Mesendoderm (in vitro differentiated cells): Measurements from ENCODE around the gene PPP1R14C.

Experiments
- DNase-seq: peaks from one replicate; pipeline ENCODE4 v3.0.0; 2013
- H2AK5ac ChIP-seq: 2 replicates; pipeline ENCODE4 v1.6.1; 2013; ENCODE audit warnings: low read length, inconsistent platforms
- H2BK120ac ChIP-seq: 2 replicates; pipeline ENCODE4 v1.6.1; 2013; ENCODE audit warnings: low read depth, mild to moderate bottlenecking, low read length, moderate library complexity, mixed read lengths
- H2BK15ac ChIP-seq: replicated peaks from 2 replicates; pipeline ENCODE4 v1.6.1; 2013; ENCODE audit warnings: low read depth, mild to moderate bottlenecking, moderate library complexity
- H2BK5ac ChIP-seq: 2 replicates; pipeline ENCODE4 v1.6.1; 2013; ENCODE audit warnings: low read length, inconsistent platforms
- H3K18ac ChIP-seq: 2 replicates; pipeline ENCODE4 v1.6.1; 2013; ENCODE audit warnings: mild to moderate bottlenecking, low read length, mixed read lengths
- H3K23ac ChIP-seq: one replicate; pipeline ENCODE4 v1.6.1; 2013; ENCODE audit warnings: low read length
- H3K27ac ChIP-seq: 2 replicates; pipeline ENCODE4 v1.5.1; 2013; ENCODE audit warnings: low read depth, mild to moderate bottlenecking, inconsistent platforms, low read length, moderate library complexity
- H3K27me3 ChIP-seq: 2 replicates; pipeline ENCODE4 v1.6.1; 2013; ENCODE audit warnings: low read length, control low read depth, mild to moderate bottlenecking, inconsistent platforms; ENCODE audit not compliant: insufficient read depth, poor library complexity
- H3K36me3 ChIP-seq: 2 replicates; pipeline ENCODE4 v1.6.1; 2013; ENCODE audit warnings: low read length, inconsistent platforms; ENCODE audit not compliant: control insufficient read depth, insufficient read depth
- H3K4ac ChIP-seq: one replicate; pipeline ENCODE4 v1.6.1; 2013; ENCODE audit warnings: low read depth, mild to moderate bottlenecking, low read length, moderate library complexity
- H3K4me1 ChIP-seq: 2 replicates; pipeline ENCODE4 v1.6.1; 2013; ENCODE audit warnings: low read depth, low read length, inconsistent platforms; ENCODE audit not compliant: control insufficient read depth
- H3K4me2 ChIP-seq: 2 replicates; pipeline ENCODE4 v1.6.1; 2013; ENCODE audit warnings: low read length
- H3K4me3 ChIP-seq: 2 replicates; pipeline ENCODE4 v1.5.1; 2013; ENCODE audit warnings: mild to moderate bottlenecking, low read length
- H3K56ac ChIP-seq: one replicate; pipeline ENCODE4 v1.6.1; 2013; ENCODE audit warnings: low read length
- H3K79me1 ChIP-seq: 2 replicates; pipeline ENCODE4 v1.6.1; 2013; ENCODE audit warnings: low read length, inconsistent platforms
- H3K79me2 ChIP-seq: 2 replicates; pipeline ENCODE4 v1.6.1; 2013; ENCODE audit warnings: mild to moderate bottlenecking, low read length; ENCODE audit not compliant: control insufficient read depth, insufficient read depth
- H3K9ac ChIP-seq: 2 replicates; pipeline ENCODE4 v1.6.1; 2013; ENCODE audit warnings: low read length, inconsistent platforms
- H4K5ac ChIP-seq: one replicate; pipeline ENCODE4 v1.6.1; 2013; ENCODE audit warnings: low read length
- H4K8ac ChIP-seq: one replicate; pipeline ENCODE4 v1.6.1; 2013; ENCODE audit warnings: low read depth, mild to moderate bottlenecking, control low read depth, low read length, moderate library complexity
- WGBS: extraction: QIAGEN DNeasy Blood & Tissue Kit; methylation state at CpG from one replicate; pipeline ENCODE4 v1.1.7; 2013; ENCODE audit warnings: low lambda C conversion rate, missing lambda C conversion rate; ENCODE audit not compliant: insufficient coverage; ENCODE audit errors: extremely low coverage; 5-methylcytosine and 5-hydroxymethylcytosine counted together

PPP1R14C gene

GRCh38 chr6:150118627-150119026 lies 24.2 kb upstream of the PPP1R14C start:
- Histone ChIP-seq H4K5ac (no peak overlapping the region), H3K4me2 (no peak overlapping the region), H4K8ac (no peak overlapping the region), H3K4ac (no peak overlapping the region), H2BK5ac (no peak overlapping the region), H3K79me1 (no peaks in the 10 kb centered on the region), H3K18ac (no peak overlapping the region), H2AK5ac (no peak overlapping the region), H3K56ac (no peak overlapping the region), H3K23ac (no peak overlapping the region), H3K4me3 (no peak overlapping the region), H2BK120ac (no peak overlapping the region), H2BK15ac (no peak overlapping the region), H3K36me3 (no peaks in the 10 kb centered on the region), H3K9ac (no peak overlapping the region), H3K27ac (no peak overlapping the region), H3K79me2 (no peaks in the 10 kb centered on the region), H3K4me1 (no peaks in the 10 kb centered on the region), H3K27me3 (no peaks in the 10 kb centered on the region)
- DNase-seq = no peak
- no CpG with 5 or more reads among the region's 9 CpGs for WGBS

DNA sequence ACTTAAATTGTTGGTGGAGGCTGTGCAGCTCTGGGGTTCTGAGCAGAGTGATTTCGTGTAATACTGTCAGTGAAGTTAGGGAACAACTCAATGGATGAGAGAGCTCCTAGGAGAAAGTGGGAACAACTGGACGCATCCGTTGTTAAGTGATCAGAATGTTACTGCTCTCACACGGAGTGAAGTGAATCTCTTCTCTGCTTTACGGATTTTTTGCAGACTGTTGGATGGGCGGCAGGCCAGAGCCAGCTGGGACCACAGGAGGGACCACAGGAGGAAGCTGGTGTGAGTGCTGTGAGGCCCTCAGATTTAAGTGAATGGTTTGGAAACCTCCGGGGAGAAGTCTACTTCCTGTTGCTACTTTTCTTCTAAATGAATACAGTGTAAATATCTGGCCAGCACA lies 23.7 kb upstream of the PPP1R14C start:
- H3K4me3 ChIP-seq = no peak overlapping the region
- no peak overlapping the region for H3K56ac ChIP-seq
- H3K18ac ChIP-seq = no peak overlapping the region
- no peaks in the 10 kb centered on the region for H3K79me1 ChIP-seq
- no peak overlapping the region for H3K23ac ChIP-seq
- no peaks in the 10 kb centered on the region for H3K4me1 ChIP-seq
- H3K36me3 ChIP-seq = no peaks in the 10 kb centered on the region
- no peak overlapping the region for H3K9ac ChIP-seq
- H3K4me2 ChIP-seq = no peak overlapping the region
- no peak overlapping the region for H2AK5ac ChIP-seq
- no CpG with 5 or more reads among the region's 7 CpGs for WGBS
- H3K79me2 ChIP-seq = no peaks in the 10 kb centered on the region
- no peak overlapping the region for H3K27ac ChIP-seq
- no peak overlapping the region for H2BK120ac ChIP-seq
- no peak overlapping the region for H3K4ac ChIP-seq
- no peaks in the 10 kb centered on the region for H3K27me3 ChIP-seq
- no peak overlapping the region for H2BK5ac ChIP-seq
- DNase-seq = no peak
- H4K5ac ChIP-seq = no peak overlapping the region
- no peak overlapping the region for H2BK15ac ChIP-seq
- no peak overlapping the region for H4K8ac ChIP-seq

DNA sequence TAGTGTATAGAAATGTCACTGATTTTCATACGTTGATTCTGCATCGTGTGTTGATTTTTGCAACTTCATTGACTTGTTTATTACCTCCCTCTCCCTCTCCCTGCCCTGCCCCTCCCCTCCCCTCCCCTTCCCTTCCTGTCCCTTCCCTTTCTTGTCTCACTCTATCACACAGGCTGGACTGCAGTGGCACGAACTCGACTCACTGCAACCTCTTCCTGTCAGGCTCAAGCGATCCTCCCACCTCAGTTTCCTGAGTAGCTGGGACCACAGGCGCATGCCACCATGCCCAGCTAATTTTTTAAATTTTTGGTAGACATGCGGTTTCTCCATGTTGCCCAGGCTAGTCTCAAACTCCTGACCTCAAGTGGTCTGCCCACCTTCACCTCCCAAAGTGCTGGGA lies 19.2 kb upstream of the PPP1R14C start:
- WGBS = no CpG with 5 or more reads among the region's 7 CpGs

GRCh38 chr6:150124235-150124634 lies 18.6 kb upstream of the PPP1R14C start:
- no peaks in the 10 kb centered on the region for H3K27me3 ChIP-seq
- no peak overlapping the region for H3K23ac ChIP-seq
- DNase-seq = no peak
- H3K36me3 ChIP-seq = no peaks in the 10 kb centered on the region
- H3K4me2 ChIP-seq = no peak overlapping the region
- H3K79me2 ChIP-seq = no peaks in the 10 kb centered on the region
- no peak overlapping the region for H4K5ac ChIP-seq
- no peak overlapping the region for H3K27ac ChIP-seq
- H2BK15ac ChIP-seq = no peak overlapping the region
- H3K56ac ChIP-seq = no peak overlapping the region
- no peaks in the 10 kb centered on the region for H3K79me1 ChIP-seq
- no peak overlapping the region for H3K9ac ChIP-seq
- H3K4me1 ChIP-seq = no peaks in the 10 kb centered on the region
- H3K4ac ChIP-seq = no peak overlapping the region
- no peak overlapping the region for H2AK5ac ChIP-seq
- H2BK120ac ChIP-seq = no peak overlapping the region
- H3K18ac ChIP-seq = no peak overlapping the region
- H3K4me3 ChIP-seq = no peak overlapping the region
- H2BK5ac ChIP-seq = no peak overlapping the region
- WGBS = no CpG with 5 or more reads among the region's 3 CpGs
- H4K8ac ChIP-seq = no peak overlapping the region

More for the DNA sequence above, 19.2 kb upstream of the PPP1R14C start:
- no peak overlapping the region for H2BK5ac ChIP-seq
- H3K4me2 ChIP-seq = no peak overlapping the region
- no peak overlapping the region for H3K18ac ChIP-seq
- H2AK5ac ChIP-seq = no peak overlapping the region
- no peak overlapping the region for H4K5ac ChIP-seq
- H3K23ac ChIP-seq = no peak overlapping the region
- H3K27me3 ChIP-seq = no peaks in the 10 kb centered on the region
- no peak for DNase-seq
- no peak overlapping the region for H2BK120ac ChIP-seq
- H4K8ac ChIP-seq = no peak overlapping the region
- H3K4ac ChIP-seq = no peak overlapping the region
- no peaks in the 10 kb centered on the region for H3K36me3 ChIP-seq
- H3K27ac ChIP-seq = no peak overlapping the region
- no peak overlapping the region for H2BK15ac ChIP-seq
- no peak overlapping the region for H3K4me3 ChIP-seq
- H3K79me2 ChIP-seq = no peaks in the 10 kb centered on the region
- no peaks in the 10 kb centered on the region for H3K79me1 ChIP-seq
- no peaks in the 10 kb centered on the region for H3K4me1 ChIP-seq
- H3K56ac ChIP-seq = no peak overlapping the region
- H3K9ac ChIP-seq = no peak overlapping the region

DNA sequence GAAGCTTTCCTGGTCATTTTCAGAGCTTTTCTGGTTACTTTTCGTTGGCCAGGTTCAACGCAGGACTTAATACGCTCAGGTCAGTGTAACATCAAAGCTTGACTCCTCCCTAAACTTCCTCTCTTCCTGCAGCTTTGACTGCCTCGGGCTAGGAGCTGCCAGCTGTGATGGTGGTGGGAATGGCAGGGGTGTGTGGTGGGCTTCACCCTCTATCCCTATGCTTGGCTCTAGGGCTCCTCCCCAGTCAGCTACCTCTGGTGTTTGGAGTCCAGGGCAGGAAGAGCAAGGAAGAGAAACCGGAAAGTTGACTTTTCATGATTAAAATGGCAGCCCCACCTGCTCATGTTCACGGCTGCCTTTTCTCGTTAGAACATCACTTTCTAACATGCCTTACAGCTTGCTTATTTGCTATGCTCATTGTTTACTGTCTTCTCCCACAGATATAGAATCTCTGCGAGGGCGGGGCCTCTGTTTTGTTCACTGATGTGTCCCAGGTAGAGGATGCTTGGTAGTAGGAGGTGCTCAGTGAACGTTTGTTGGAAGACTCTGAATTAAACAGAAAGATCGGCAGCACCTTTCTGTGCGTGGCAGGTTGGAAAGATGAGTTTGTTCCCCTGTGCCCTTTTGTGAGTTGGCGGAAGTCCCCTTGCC lies 16.1 kb upstream of the PPP1R14C start:
- Histone ChIP-seq H2AK5ac (no peak overlapping the region), H3K4me1 (no peaks in the 10 kb centered on the region), H3K36me3 (no peaks in the 10 kb centered on the region), H3K9ac (no peak overlapping the region), H3K79me2 (no peaks in the 10 kb centered on the region), H3K27me3 (no peaks in the 10 kb centered on the region), H4K8ac (no peak overlapping the region), H4K5ac (no peak overlapping the region), H3K4me2 (no peak overlapping the region), H3K27ac (no peak overlapping the region), H2BK120ac (no peak overlapping the region), H2BK15ac (no peak overlapping the region), H3K4me3 (no peak overlapping the region), H3K18ac (no peak overlapping the region), H3K23ac (no peak overlapping the region), H3K56ac (no peak overlapping the region), H2BK5ac (no peak overlapping the region), H3K79me1 (no peaks in the 10 kb centered on the region), H3K4ac (no peak overlapping the region)
- no CpG with 5 or more reads among the region's 13 CpGs for WGBS
- DNase-seq = no peak

DNA sequence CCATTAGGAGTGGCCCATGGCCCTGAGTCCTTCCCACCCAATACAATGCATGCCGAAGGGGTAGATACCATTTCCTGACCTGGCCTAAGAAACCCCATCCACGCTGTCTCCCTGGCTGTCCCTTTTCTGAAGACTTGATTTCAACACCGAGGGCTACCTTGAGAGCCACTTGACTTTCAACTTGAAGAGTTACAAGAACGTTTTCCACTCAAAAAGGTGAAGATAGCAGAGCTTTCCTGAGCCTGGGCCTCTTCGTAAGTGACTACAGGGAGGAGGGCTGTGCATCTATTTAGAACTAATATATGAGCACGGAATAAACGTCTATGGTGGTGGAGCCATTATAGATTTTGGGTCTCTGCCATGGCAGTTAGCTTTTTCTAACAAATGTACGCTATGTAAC lies 14.4 kb upstream of the PPP1R14C start:
- DNase-seq = no peak
- Histone ChIP-seq H2BK120ac (no peak overlapping the region), H3K56ac (no peak overlapping the region), H2AK5ac (no peak overlapping the region), H3K36me3 (no peaks in the 10 kb centered on the region), H3K27me3 (no peaks in the 10 kb centered on the region), H4K8ac (no peak overlapping the region), H3K79me2 (no peaks in the 10 kb centered on the region), H3K4ac (no peak overlapping the region), H2BK5ac (no peak overlapping the region), H3K18ac (no peak overlapping the region), H3K79me1 (no peaks in the 10 kb centered on the region), H3K9ac (no peak overlapping the region), H3K4me2 (no peak overlapping the region), H3K23ac (no peak overlapping the region), H3K27ac (no peak overlapping the region), H3K4me3 (no peak overlapping the region), H3K4me1 (no peaks in the 10 kb centered on the region), H4K5ac (no peak overlapping the region), H2BK15ac (no peak overlapping the region)
- WGBS = no CpG with 5 or more reads among the region's 8 CpGs
